ENCODE results near the gene SP2.
"Not testable (repeated sequence)": the region's sequence is repeated elsewhere in the genome, so short reads cannot be mapped to it uniquely, and the experiment has no call there.

Gene SP2

DNA sequence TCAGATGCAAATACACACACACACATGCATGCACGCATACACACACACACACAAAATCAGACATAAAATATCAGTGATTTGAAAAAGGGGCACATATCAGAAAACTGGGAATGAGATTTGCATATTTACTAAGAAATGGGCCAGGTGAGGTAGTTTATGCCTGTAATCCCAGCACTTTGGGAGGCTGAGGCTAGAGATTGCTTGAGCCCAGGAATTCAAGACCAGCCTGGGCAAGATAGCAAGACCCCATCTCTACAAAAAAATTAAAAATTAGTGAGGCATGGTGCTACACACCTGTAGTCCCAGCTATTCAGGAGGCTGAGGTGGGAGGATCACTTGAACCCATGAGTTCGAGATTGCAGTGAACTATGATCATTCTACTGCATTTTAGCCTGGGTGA lies 23.0 kb downstream of the SP2 start:
- no peak for DNase-seq (ENCODE audit: low read depth, low spot score)

DNA sequence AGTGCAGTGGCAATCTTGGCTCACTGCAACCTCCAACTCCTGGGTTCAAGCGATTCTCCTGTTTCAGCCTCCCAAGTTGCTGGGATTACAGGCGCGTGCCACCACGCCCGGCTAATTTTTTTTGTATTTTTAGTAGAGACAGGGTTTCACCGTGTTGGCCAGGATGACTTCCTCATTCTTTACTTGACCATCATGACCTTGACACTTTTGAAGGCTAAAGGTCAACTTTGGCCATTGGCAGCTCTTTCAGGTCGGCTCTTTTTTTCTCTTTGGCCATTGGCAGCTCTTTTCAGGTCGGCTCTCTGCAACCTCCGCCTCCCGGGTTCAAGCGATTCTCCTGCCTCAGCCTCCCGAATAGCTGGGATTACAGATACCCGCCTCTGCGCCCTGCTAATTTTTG lies 23.9 kb downstream of the SP2 start:
- DNase-seq (ENCODE audit: low read depth, low spot score), result not testable (repeated sequence)

DNA sequence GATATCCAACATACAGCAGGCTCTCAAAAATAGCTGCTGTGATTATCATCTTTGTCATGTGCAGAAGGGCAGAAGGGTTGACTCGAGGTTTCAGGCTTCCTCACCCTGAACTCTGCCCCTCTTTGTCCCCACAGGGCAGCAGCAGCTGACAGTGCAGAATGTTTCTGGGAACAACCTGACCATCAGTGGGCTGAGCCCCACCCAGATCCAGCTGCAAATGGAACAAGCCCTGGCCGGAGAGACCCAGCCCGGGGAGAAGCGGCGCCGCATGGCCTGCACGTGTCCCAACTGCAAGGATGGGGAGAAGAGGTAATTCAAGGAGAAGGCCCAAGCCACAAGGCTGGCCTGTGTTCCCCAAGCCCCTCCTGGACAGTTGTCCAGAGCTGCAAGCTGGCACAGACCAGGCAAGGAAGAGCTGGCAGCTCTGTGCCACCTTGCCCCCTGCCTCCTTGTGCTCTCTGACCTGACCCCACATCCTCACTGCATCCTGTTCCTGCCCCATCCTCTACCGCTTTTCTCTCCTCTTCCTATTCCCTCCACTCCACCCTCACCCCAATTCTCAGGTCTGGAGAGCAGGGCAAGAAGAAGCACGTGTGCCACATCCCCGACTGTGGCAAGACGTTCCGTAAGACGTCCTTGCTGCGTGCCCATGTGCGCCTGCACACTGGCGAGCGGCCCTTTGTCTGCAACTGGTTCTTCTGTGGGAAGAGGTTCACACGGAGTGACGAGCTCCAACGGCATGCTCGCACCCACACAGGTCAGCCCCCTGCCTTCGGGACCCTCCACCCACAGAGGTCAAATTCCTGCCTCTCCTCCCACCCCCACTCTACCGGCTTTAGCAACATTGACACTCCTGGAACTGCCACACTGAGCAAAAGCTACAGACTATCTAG lies 29.0 kb downstream of the SP2 start:
- DNase-seq (ENCODE audit: low read depth, low spot score), result no peak

DNA sequence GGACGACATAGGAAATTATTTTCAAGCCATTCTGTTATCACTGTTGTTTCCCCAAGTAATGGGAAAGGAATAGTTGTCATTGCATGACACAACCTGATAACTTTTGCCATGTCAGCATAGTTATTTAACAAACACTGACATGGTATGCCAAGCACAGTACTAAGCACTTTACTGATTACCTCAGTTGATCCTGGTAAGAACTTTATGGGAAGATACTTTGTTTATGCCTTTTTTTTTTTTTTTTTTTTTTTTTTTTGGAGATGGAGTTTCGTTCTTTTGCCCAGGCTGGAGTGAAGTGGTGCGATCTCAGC lies 29.6 kb downstream of the SP2 start:
- DNase-seq (ENCODE audit: low read depth, low spot score), result no peak

DNA sequence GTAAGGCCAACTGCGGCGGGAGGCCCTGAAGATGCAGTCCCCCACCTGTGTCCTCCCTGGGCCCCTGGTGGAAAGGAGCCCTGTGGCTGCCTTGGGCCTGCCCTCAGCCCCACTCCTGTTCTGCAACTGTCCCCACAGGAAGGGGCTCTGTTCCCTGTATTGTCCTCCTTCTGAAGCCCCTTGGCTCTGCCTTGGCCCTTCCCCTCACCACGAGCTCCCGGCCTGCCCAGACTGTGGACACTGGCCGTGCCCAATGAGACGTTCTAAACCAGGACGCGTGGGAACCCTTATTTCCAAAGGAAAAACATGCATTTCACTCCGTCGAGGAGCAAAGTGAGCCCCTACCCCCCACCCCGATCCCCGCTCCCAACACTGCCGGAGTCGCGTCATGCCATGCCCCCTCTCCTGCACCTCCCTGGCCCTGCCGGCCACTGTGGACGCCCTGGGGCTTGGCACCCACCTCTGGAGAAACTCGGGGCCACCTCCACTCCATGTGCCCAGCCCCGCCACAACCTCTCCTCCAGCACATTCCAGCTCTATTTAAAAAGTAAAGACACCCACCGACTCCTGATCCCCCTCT lies 31.9 kb downstream of the SP2 start:
- DNase-seq (ENCODE audit: low read depth, low spot score), result no peak

DNA sequence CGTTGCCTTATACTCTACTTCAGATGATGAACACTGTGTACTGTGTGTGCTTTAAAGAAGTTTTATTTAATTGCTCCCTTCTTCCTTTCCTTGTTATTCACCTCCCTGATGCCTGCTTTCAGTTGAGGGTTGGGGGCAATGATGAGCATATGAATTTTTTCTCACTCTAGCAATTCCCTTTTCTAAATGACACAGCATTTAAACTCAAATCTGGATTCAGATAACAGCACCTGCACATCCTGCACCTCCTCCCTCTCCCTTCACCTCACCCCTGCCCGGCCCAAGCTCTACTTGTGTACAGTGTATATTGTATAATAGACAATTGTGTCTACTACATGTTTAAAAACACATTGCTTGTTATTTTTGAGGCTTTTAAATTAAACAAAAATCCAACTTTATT lies 32.4 kb downstream of the SP2 start:
- no peak for DNase-seq (ENCODE audit: low read depth, low spot score)

DNA sequence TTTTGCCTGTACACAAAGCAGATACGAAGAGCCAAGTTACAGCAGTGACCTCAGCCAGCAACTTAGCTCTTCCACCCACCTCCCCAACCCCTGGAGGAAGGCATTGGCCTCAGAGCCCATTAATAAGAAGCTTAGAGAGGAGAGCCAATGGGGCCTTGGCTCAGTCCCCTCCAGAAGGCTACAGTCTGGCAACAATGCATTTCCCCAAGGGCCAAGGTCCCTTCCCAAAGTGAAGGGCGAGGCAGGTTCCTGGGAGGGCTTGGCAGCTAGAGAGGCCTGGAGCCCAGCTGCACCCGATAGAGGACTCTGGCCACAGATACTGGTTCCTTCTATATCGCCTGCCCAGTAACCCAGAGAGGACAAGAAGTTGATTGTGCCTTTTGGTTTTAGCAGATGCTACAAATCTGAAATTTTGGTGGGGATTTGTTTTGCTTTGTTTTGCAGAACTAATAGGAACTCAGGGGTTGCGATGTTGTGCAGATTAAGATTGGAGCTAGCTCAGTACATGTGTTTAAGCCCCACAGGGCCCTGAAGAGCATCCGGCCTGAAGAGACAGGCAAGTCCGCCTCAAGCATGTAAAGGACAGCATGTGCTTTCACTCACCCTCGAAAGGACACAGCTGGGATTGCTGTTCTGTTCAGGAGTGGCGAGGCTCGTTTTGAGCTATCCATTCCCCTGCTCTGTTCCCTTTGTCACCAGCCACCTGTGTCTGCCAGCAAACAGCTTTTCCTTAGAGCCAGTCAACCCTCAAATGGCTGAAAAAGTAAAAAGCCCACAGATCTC lies 33.4 kb downstream of the SP2 start:
- DNase-seq (ENCODE audit: low read depth, low spot score), result no peak

DNA sequence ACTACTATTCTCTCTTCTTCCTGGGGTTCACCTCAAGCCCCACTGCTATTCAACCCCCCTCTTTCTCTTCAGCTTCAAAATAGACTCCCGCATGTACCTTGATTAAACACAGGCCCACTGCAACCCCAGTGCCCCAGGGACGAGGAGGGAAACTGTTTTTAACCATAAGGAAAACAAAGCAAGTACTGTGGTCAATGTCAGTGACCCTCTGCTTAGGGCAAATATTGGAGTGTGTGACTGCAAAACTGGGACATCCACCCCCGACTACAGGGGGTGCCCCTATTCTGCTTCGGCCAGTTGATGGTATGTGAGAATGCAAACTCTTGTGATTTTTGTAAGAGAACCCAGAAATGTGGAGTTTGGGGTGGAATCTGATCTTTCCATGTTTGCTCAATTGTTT lies 35.8 kb downstream of the SP2 start:
- DNase-seq (ENCODE audit: low read depth, low spot score), result no peak

DNA sequence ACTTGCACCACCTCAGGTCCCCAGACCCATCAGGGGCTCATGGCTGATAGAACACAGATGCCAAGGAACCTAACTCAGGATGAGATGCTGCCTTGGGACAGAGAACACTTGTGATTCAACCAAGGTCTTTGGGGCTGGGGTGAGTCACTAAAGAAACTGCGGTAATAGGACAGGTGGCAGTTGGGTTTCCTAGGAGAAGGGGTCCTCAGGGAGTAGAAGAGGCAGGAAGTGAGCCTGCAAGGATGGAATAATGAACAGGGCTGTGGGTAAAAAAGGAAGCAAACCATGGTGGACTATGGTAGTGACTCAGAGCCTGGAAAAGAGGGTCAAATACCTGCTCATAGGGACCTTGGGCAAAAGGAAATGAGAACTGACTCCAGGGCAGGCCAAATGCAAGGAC lies 38.8 kb downstream of the SP2 start:
- no peak for DNase-seq (ENCODE audit: low read depth, low spot score)

DNA sequence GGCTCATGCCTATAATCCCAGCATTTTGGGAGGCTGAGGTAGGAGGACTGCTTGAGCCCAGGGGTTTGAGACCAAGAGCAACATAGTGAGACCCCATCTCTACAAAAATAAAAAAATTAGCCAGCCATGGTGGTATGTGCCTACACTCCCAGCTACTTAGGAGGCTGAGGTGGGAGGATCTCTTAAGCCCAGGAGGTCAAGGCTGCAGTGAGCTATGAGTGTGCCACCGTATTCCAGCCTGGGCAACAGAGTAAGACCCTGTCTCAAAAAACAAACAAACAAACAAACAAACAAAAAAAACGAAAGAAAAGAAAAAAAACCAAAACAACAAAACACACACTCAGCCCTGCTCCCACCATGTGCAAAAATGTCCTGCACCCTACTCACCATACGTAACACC lies 39.4 kb downstream of the SP2 start:
- not testable (repeated sequence) for DNase-seq (ENCODE audit: low read depth, low spot score)

DNA sequence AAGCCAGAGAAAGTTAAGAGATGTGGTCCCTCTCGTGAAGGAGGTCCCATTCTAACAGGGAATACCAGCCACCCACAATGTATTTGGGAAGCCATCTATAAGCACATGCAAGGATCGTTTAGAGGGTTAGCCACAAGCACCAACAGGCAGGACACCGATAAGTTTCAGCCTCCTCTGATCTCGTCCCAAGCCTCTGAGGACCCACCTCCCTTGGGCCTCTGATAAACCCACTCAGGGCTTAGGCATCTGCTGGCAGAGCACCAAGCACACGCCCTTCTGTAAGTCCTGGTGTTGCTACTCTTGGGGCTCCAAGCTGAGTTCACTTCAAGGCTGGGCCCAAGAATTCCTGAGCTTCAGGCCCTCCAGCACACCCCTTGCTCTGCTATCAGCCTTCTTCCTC lies 39.9 kb downstream of the SP2 start:
- DNase-seq (ENCODE audit: low read depth, low spot score), result no peak

DNA sequence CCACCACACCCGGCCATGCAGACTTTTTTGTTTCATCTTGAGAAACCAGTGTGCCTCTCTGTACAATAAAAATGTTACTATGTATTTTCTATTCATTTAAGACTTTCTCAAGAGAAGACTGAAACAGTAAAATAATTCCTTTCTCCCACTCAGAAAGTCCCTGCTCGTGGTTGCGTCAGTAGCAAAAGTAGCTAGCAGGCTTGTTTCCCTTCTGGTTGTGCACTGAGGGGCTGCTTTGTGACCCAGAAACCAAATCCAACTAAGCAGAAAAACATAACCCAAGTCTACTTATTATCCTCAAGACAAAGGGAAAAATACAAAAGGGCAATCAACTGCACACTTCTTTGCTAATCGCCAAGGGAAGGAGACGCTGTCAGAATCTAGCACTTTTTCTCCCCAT lies 41.9 kb downstream of the SP2 start:
- DNase-seq (ENCODE audit: low read depth, low spot score), result no peak

DNA sequence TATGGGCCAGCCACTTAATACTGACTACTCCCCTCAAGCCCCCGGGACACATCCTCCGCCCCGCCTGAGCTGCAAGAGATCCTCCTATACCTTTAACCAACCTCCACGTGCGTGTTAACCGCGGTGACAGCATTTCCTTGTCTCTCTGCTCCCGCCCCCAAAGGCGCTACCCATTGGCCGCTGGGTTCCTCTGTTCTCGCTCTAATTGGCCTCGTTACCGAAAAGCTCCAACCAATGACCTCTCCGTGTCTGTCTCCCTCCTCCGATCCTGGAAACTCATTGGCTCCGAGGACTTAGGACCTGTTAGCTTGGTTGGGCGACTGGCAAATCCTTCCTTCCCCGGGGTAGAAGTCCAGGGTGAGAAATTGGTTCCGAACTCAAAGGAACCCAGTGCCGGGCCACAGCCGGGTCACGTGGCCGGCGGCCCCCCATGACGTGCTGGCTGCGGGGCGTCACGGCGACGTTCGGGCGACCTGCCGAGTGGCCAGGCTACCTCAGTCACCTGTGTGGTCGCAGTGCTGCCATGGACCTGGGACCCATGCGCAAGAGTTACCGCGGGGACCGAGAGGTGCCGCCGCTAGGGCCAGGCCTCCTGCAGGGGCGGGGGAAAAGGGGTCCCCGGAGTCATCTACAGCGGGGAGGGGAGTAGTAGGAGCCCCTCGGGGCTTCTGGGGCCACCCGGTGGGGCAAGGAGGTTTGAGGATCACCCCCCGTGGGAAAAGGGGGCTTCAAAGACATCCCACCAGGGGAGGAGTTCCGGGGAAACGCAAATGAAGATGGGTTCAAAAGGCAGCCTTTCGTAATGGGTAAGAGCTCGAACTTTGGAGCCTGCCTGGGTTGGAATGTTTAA lies 45.4 kb downstream of the SP2 start, which contains the start of gene PNPO:
Gene PNPO (plus strand): TSS at position 326 of the 850 bp plus-strand sequence. CDS start 105 bp downstream, at position 431.
- peak; percentile 91 for DNase-seq (ENCODE audit: low read depth, low spot score)

DNA sequence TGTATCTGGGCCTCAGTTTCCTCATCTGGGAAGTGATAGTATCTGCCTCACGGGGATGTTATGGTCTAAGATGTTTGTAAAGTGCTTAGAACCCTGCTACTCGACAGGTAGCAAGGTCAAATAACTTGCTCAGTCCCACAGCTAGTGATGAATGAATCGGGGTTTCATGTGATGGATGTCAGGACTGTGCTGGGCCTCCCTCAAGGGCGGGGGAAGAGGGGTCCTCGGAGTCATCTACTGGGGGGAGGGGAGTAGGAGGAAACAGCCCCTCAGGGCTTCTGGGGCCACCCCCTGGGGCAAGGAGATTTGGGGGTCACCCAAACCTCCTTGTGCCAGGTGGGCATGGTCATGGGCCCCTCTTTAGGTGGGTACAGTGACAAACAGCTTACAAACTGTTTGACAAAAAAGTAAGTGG lies 46.1 kb downstream of the SP2 start:
- no peak for DNase-seq (ENCODE audit: low read depth, low spot score)

DNA sequence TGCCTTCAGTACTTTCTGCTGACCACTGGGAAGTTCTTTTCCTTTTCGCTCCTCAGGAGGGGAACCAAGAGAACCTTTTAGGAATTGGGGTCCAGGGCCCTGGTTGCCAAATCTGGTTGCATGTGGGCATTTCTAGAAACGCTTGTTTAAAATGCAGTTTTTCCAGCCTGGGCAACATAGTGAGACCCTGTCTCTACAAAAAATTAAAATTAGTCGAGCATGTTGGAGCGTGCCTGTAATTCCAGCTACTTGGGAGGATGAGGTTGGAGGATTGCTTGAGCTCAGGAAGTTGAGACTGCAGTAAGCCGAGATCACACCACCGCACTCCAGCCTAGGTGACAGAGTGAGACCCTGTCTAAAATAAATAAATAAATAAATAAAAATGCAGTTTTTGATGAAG lies 46.5 kb downstream of the SP2 start:
- DNase-seq (ENCODE audit: low read depth, low spot score), result no peak

DNA sequence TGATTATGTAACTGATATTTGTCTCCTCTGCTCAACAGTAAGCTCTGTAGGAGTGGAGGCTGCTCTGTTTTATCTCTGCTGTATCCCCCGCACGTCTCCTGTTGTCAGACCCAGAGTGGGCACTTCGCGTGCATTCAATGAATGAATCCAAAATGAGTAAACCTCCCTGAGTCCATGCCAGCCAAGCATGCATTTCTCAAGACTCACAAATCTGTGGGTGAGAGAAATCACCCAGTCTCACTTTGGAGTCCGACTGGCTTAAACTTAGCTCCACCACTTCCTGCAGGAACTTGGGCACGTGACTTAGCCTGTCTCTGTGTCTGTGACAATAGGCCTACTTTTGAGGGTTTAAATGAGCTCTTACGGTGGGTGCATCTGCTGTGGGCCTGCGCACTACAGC lies 49.0 kb downstream of the SP2 start:
- DNase-seq (ENCODE audit: low read depth, low spot score), result no peak

DNA sequence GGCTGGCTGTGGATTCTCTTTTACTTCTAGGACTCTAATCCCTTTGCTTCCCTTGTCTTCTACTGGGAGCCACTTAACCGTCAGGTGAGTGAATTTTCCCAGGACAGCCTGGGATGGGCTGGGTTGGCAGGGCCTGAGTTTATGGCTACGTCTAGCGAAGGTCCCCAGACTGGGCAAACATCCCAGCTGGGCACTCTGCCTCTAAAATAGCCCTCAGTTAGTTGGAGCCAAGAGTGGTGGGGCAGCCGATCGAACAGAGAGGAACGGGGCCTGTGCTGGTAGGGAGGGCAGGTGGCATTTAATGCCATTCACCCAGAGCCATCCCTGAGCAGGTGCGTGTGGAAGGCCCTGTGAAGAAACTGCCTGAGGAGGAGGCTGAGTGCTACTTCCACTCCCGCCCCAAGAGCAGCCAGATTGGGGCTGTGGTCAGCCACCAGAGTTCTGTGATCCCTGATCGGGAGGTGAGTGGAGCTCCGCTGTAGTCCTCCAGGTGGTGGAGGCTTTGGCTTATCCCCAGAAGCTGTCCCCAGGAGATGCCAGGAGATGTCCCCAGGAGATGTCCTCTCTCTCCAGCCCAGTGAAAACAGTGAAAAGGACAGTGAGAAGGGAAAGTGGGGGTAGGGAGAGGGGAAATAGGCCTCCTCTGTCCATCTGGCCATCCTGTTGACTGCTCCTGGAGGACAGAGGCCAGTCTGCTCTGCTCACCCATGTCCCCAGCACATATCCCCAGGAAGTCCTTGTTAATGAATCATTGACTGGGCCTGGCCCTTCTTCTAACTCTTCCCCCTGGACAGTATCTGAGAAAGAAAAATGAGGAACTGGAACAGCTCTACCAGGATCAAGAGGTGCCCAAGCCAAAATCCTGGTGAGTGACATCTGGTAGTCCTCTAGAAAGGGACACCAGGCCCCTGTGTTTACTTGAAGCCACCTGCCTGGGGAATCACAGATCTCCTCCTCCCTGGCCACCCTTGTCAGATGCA lies 49.8 kb downstream of the SP2 start:
- no peak for DNase-seq (ENCODE audit: low read depth, low spot score)

DNA sequence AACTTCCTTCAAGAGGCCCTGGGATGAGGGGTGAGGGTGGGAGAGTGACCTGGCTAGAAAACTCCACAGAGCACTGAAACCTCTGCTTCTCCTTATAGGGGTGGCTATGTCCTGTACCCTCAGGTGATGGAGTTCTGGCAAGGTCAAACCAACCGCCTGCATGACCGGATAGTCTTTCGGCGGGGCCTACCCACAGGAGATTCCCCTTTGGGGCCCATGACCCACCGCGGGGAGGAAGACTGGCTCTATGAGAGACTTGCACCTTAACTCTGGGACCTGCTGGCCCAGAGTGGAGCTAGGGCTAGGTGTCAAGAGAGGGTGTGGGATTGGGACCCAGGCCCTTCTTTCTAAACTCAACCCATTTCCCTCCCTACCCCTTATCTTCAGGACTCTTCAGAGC lies 50.5 kb downstream of the SP2 start:
- no peak for DNase-seq (ENCODE audit: low read depth, low spot score)

DNA sequence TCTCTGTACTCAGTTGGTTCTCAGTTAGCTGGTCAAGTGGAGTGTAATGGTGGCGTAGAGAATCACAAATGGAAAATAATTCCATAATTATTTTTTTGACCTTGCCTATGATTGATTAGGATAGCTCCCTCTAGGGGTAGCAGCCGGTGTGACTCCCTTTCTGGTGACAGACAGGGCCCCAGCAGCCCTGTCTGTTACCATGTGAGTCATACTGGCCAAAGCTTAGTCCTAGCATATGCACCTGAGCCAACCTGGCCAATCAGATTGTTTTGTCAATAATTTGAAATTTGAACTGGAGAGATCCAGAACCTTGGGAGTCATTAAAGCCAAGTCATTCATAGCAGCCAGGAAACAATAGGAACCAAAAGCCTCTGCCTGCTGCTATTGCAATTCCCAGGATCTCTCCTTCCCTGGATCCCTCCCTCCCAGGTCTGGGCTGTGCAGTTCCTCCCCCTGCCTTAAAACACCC lies 50.9 kb downstream of the SP2 start:
- DNase-seq (ENCODE audit: low read depth, low spot score), result peak; percentile 55

DNA sequence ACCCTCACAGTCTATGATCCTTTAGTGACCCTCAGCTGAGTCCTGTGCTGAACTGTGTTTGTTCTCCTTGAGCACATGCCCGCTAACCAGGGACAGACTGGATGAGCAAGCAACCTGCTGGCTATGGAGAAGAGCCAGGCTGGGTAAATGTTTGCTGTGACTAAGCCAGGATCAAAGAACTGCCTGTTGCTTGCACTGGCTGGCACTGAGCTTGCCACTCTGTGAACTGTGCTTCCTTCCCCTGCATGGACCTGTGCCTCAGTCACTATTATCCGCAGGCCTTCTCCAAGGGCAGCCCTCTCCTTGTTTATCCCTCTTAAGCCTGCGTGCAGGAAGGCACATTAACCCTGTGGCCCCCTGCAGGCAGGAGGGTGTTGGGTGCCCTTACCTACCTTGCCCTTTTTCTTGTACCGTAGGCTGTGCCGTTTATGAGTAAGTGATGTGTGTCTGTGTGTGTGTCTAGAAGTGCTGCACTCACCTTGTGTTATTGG lies 52.7 kb downstream of the SP2 start:
- no peak for DNase-seq (ENCODE audit: low read depth, low spot score)

Data from activated CD4-positive, CD25-positive, alpha-beta regulatory T cell treated with anti-CD3 and anti-CD28 coated beads, Interleukin-2, amount 50 U/mL, for 16 hours (primary cell).